WTC11 (cell line): ENCODE measurements around the gene ARSK. TPM values are rescaled to one million over a fixed set of nuclear protein-coding genes. Genes with fewer than 3 reads are reported as not detected.

Experiments
- ATAC-seq: fragments of 200-7000 bp; cut with Tn5 transposase; 2 replicates; pipeline ENCODE4 v1.10.0; 2021; ENCODE audit warnings: mild to moderate bottlenecking, moderate library complexity
- CTCF ChIA-PET: fragments of 300-600 bp; sonication (Branson Sonifier 250); formaldehyde crosslinking; loops from one replicate; lab custom pipeline; 2021; ENCODE audit warnings: antibody characterized with exemption; lab: Charles Lee
- POLR2A ChIA-PET: fragments of 350-600 bp; sonication (Branson Sonifier 250); formaldehyde crosslinking; loops from one replicate; lab custom pipeline; 2021; ENCODE audit warnings: antibody characterized with exemption; lab: Charles Lee
- DNase-seq: peaks from one replicate; pipeline ENCODE4 v3.0.0; 2021; ENCODE audit warnings: low spot score
- H3K27ac Mint-ChIP-seq: 2 replicates; pipeline ENCODE4 v1.8.0; 2021; ENCODE audit warnings: mixed read lengths
- H3K27me3 Mint-ChIP-seq: 2 replicates; pipeline ENCODE4 v1.8.0; 2021; ENCODE audit warnings: low read depth, mild to moderate bottlenecking, moderate library complexity, mixed read lengths
- H3K36me3 Mint-ChIP-seq: 2 replicates; pipeline ENCODE4 v1.8.0; 2021; ENCODE audit warnings: mixed read lengths
- H3K4me1 Mint-ChIP-seq: 2 replicates; pipeline ENCODE4 v1.8.0; 2022; ENCODE audit warnings: mixed read lengths
- H3K4me3 Mint-ChIP-seq: 2 replicates; pipeline ENCODE4 v1.8.0; 2021; ENCODE audit warnings: mild to moderate bottlenecking, moderate library complexity, mixed read lengths
- H3K9me3 Mint-ChIP-seq: 2 replicates; pipeline ENCODE4 v1.8.0; 2021; ENCODE audit warnings: mixed read lengths
- AFF4 ChIP-seq: sonication (generic); formaldehyde crosslinking; IDR thresholded peaks from 2 replicates; pipeline ENCODE4 v1.8.1; 2023; ENCODE audit warnings: mild to moderate bottlenecking, missing genetic modification reagents, borderline replicate concordance
- CBFB ChIP-seq: sonication (generic); formaldehyde crosslinking; IDR thresholded peaks from 2 replicates; pipeline ENCODE4 v1.8.1; 2022; ENCODE audit warnings: mild to moderate bottlenecking, low read depth, missing genetic modification reagents
- CDX4 ChIP-seq: fragments of 250-450 bp; sonication (Bioruptor Pico); IDR thresholded peaks from 2 replicates; pipeline ENCODE4 v1.9.0; 2021; ENCODE audit warnings: moderate library complexity, mild to moderate bottlenecking, inconsistent platforms, borderline replicate concordance
- ESRRA ChIP-seq: sonication (generic); formaldehyde crosslinking; IDR thresholded peaks from 2 replicates; pipeline ENCODE4 v1.8.1; 2022; ENCODE audit warnings: mild to moderate bottlenecking, missing genetic modification reagents, borderline replicate concordance
- ETV6 ChIP-seq: sonication (generic); formaldehyde crosslinking; IDR thresholded peaks from 2 replicates; pipeline ENCODE4 v1.8.1; 2022; ENCODE audit warnings: mild to moderate bottlenecking, missing genetic modification reagents
- JAZF1 ChIP-seq: fragments of 250-450 bp; sonication (Bioruptor Pico); IDR thresholded peaks from 2 replicates; pipeline ENCODE4 v1.9.0; 2021; ENCODE audit warnings: moderate library complexity, mild to moderate bottlenecking, inconsistent platforms
- MAX ChIP-seq: sonication (generic); formaldehyde crosslinking; IDR thresholded peaks from 2 replicates; pipeline ENCODE4 v1.8.0; 2022; ENCODE audit warnings: mild to moderate bottlenecking, missing genetic modification reagents
- TP53 ChIP-seq: sonication (generic); formaldehyde crosslinking; IDR thresholded peaks from 2 replicates; pipeline ENCODE4 v1.8.1; 2023; ENCODE audit warnings: mild to moderate bottlenecking, missing genetic modification reagents
- ZNF281 ChIP-seq: sonication (generic); formaldehyde crosslinking; IDR thresholded peaks from 2 replicates; pipeline ENCODE4 v1.8.0; 2023; ENCODE audit warnings: mild to moderate bottlenecking, missing genetic modification reagents
- ZNF671 ChIP-seq: fragments of 250-450 bp; sonication (Bioruptor Pico); IDR thresholded peaks from 2 replicates; pipeline ENCODE4 v1.8.0; 2021; ENCODE audit warnings: mild to moderate bottlenecking
- total RNA-seq: library from RNA; stranded (reverse); gene quantifications from 3 replicates; pipeline ENCODE4 v1.2.3, GENCODE V29; 2021
- TF ChIP-seq, protein P1 (sequence below): fragments of 250-450 bp; sonication (Bioruptor Pico); IDR thresholded peaks from 2 replicates; pipeline ENCODE4 v1.8.0; 2021; ENCODE audit warnings: mild to moderate bottlenecking

The ARSK gene
- total RNA-seq, 1 experiment from 2014 or later, result 15.1 TPM

GRCh38 chr5:95565280-95565920 is 10.5 kb downstream of the ARSK start:
- no peak for ATAC-seq
- POLR2A ChIA-PET, result no interaction called here

More at GRCh38 chr5:95565280-95565920, 10.5 kb downstream of the ARSK start:
- no peak overlapping the region for H3K4me3 Mint-ChIP-seq
- DNase-seq, result no peak
- H3K27me3 Mint-ChIP-seq, result no peaks in the 10 kb centered on the region
- peaks cover 10% of the 10 kb centered on the region; the same call in 1 of the 2 replicates for H3K36me3 Mint-ChIP-seq
- H3K27ac Mint-ChIP-seq, result no peak overlapping the region
- H3K9me3 Mint-ChIP-seq, result no peaks in the 10 kb centered on the region
- CTCF ChIA-PET, result no interaction called here
- peaks cover 3% of the 10 kb centered on the region; the same call in 1 of the 2 replicates for H3K4me1 Mint-ChIP-seq
- TF ChIP-seq AFF4 (CRISPR knock-in tag) (no peak), CDX4 (no peak), ETV6 (CRISPR knock-in tag) (no peak), ZNF671 (CRISPR knock-in tag) (no peak), CBFB (CRISPR knock-in tag) (no peak), ZNF281 (CRISPR knock-in tag) (no peak), MAX (CRISPR knock-in tag) (no peak), TP53 (CRISPR knock-in tag) (no peak), ESRRA (no peak), JAZF1 (CRISPR knock-in tag) (no peak)
- TF ChIP-seq, protein P1, sequence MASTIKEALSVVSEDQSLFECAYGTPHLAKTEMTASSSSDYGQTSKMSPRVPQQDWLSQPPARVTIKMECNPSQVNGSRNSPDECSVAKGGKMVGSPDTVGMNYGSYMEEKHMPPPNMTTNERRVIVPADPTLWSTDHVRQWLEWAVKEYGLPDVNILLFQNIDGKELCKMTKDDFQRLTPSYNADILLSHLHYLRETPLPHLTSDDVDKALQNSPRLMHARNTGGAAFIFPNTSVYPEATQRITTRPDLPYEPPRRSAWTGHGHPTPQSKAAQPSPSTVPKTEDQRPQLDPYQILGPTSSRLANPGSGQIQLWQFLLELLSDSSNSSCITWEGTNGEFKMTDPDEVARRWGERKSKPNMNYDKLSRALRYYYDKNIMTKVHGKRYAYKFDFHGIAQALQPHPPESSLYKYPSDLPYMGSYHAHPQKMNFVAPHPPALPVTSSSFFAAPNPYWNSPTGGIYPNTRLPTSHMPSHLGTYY, result no peak
- TF ChIP-seq, all 79 proteins: peak for 0
